Ishikawa (cell line): ENCODE results near the gene ZNF467.

ENCODE experiments used
- CEBPB ChIP-seq: IDR thresholded peaks from 2 replicates; pipeline ENCODE4 v1.6.1; 2012
- CREB1 ChIP-seq: IDR thresholded peaks from 2 replicates; pipeline ENCODE4 v1.6.1; 2012; ENCODE audit warnings: low read depth
- EGR1 ChIP-seq: IDR thresholded peaks from 2 replicates; pipeline ENCODE4 v1.6.1; 2012
- EP300 ChIP-seq: IDR thresholded peaks from 2 replicates; pipeline ENCODE4 v1.6.1; 2012; ENCODE audit warnings: borderline replicate concordance
- FOXM1 ChIP-seq: IDR thresholded peaks from 2 replicates; pipeline ENCODE4 v1.6.1; 2012; ENCODE audit warnings: low read depth, borderline replicate concordance
- MAX ChIP-seq: IDR thresholded peaks from 2 replicates; pipeline ENCODE4 v1.6.1; 2012
- NFIC ChIP-seq: IDR thresholded peaks from 2 replicates; pipeline ENCODE4 v1.6.1; 2012
- RAD21 ChIP-seq: IDR thresholded peaks from 2 replicates; pipeline ENCODE4 v1.6.1; 2012; ENCODE audit warnings: low read depth
- REST ChIP-seq: IDR thresholded peaks from 2 replicates; pipeline ENCODE4 v1.6.1; 2012; ENCODE audit warnings: low read depth, mild to moderate bottlenecking
- TAF1 ChIP-seq: IDR thresholded peaks from 2 replicates; pipeline ENCODE4 v1.6.1; 2012; ENCODE audit warnings: low read depth, mild to moderate bottlenecking
- TCF12 ChIP-seq: IDR thresholded peaks from 2 replicates; pipeline ENCODE4 v1.6.1; 2012; ENCODE audit warnings: low read depth
- TEAD4 ChIP-seq: IDR thresholded peaks from 2 replicates; pipeline ENCODE4 v1.6.1; 2012
- USF1 ChIP-seq: IDR thresholded peaks from 2 replicates; pipeline ENCODE4 v1.6.1; 2012
- YY1 ChIP-seq: IDR thresholded peaks from 2 replicates; pipeline ENCODE4 v1.6.1; 2012; ENCODE audit warnings: low read depth
- ZBTB7A ChIP-seq: IDR thresholded peaks from 2 replicates; pipeline ENCODE4 v1.6.1; 2012; ENCODE audit warnings: low read depth

Gene ZNF467

GRCh38 chr7:149778327-149778637, 4.9 kb upstream of the ZNF467 start:
- TF ChIP-seq USF1, result no peak

GRCh38 chr7:149777551-149778326, 4.4 kb upstream of the ZNF467 start:
- TF ChIP-seq TAF1 (no peak), EP300 (no peak), TCF12 (no peak), USF1 (no peak), CEBPB (no peak), REST (no peak), YY1 (no peak), RAD21 (no peak), EGR1 (no peak), NFIC (no peak), TEAD4 (no peak), MAX (no peak), CREB1 (no peak), FOXM1 (no peak), ZBTB7A (no peak)

GRCh38 chr7:149776848-149777407, 3.5 kb upstream of the ZNF467 start:
- TF ChIP-seq YY1, result no peak
- no peak for TF ChIP-seq NFIC
- TF ChIP-seq USF1, result no peak
- TF ChIP-seq TCF12, result no peak
- TF ChIP-seq TEAD4, result no peak
- no peak for TF ChIP-seq RAD21
- no peak for TF ChIP-seq ZBTB7A
- TF ChIP-seq FOXM1, result no peak
- no peak for TF ChIP-seq MAX
- TF ChIP-seq REST, result no peak
- no peak for TF ChIP-seq EP300
- no peak for TF ChIP-seq CREB1
- TF ChIP-seq EGR1, result no peak
- TF ChIP-seq CEBPB, result no peak
- TF ChIP-seq TAF1, result no peak

GRCh38 chr7:149776289-149776688, 2.9 kb upstream of the ZNF467 start:
- TF ChIP-seq CREB1 (no peak), TCF12 (no peak), TAF1 (no peak), YY1 (no peak), TEAD4 (no peak), MAX (no peak), NFIC (no peak), FOXM1 (no peak), EGR1 (no peak), CEBPB (no peak), RAD21 (no peak), EP300 (no peak), ZBTB7A (no peak), USF1 (no peak), REST (no peak)
